ENCODE results near the gene CHP1. TPM values are rescaled to one million over a fixed set of nuclear protein-coding genes. Genes with fewer than 3 reads are reported as not detected.

Gene CHP1
- total RNA-seq, 1 donor from 2014 or later = 124 TPM

DNA sequence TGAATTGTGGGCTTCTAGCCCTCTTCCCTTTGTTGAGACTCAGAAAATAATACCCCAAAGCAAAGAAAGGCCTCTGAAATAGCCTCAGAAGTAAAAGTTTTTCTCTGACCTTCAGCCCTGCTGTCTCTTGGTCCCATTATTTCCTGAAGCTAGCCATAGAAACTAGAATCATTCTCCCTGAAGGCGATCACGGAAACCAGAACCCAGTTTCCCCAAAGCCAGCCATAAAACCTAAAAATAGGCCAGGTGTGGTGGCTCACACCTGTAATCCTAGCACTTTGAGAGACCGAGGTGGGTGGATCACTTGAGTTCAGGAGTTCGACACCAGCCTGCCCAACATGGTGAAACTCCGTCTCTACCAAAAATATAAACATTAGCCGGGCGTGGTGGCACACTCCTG lies 27.7 kb upstream of the CHP1 start:
- Histone ChIP-seq H3K4me1 (no peaks in the 10 kb centered on the region), H3K27me3 (ENCODE audit: low read depth) (peaks cover 16% of the 10 kb centered on the region), H3K4me3 (no peak overlapping the region), H3K36me3 (no peaks in the 10 kb centered on the region), H3K9me3 (replicated peaks) (no peaks in the 10 kb centered on the region), H3K27ac (replicated peaks) (no peak overlapping the region)
- intact Hi-C loops (cut with micrococcal nuclease) = no loop called here
- DNase-seq = no peak
- TF ChIP-seq, protein P1, sequence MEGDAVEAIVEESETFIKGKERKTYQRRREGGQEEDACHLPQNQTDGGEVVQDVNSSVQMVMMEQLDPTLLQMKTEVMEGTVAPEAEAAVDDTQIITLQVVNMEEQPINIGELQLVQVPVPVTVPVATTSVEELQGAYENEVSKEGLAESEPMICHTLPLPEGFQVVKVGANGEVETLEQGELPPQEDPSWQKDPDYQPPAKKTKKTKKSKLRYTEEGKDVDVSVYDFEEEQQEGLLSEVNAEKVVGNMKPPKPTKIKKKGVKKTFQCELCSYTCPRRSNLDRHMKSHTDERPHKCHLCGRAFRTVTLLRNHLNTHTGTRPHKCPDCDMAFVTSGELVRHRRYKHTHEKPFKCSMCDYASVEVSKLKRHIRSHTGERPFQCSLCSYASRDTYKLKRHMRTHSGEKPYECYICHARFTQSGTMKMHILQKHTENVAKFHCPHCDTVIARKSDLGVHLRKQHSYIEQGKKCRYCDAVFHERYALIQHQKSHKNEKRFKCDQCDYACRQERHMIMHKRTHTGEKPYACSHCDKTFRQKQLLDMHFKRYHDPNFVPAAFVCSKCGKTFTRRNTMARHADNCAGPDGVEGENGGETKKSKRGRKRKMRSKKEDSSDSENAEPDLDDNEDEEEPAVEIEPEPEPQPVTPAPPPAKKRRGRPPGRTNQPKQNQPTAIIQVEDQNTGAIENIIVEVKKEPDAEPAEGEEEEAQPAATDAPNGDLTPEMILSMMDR (IDR thresholded peaks at IDR 0.05; ENCODE audit: borderline replicate concordance) = no peak

DNA sequence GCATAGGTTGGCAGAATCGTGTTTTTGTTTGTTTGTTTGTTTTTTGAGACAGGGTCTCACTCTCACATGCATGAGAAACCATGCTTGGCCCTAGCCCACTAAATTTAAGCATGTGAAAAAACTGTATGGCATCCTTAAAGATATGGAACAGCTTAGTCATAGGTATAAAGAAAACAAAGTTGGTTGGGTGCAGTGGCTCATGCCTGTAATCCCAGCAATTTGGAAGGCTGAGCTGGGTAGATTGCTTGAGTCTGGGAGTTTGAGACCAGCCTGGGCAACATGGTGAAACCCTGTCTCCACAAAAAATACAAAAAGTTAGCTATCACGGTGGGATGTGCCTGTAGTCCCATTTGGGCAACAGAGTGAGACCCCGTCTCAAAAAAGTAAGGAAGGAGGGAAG lies 25.8 kb upstream of the CHP1 start:
- H3K27ac ChIP-seq (replicated peaks) = no peak overlapping the region
- H3K4me3 ChIP-seq = no peak overlapping the region
- TF ChIP-seq, protein P1 (IDR thresholded peaks at IDR 0.05; ENCODE audit: borderline replicate concordance) = no peak
- H3K4me1 ChIP-seq = no peaks in the 10 kb centered on the region
- DNase-seq = no peak
- H3K27me3 ChIP-seq (ENCODE audit: low read depth) = peaks cover 16% of the 10 kb centered on the region
- H3K9me3 ChIP-seq (replicated peaks) = no peaks in the 10 kb centered on the region
- intact Hi-C loops (cut with micrococcal nuclease) = no loop called here
- no peaks in the 10 kb centered on the region for H3K36me3 ChIP-seq

DNA sequence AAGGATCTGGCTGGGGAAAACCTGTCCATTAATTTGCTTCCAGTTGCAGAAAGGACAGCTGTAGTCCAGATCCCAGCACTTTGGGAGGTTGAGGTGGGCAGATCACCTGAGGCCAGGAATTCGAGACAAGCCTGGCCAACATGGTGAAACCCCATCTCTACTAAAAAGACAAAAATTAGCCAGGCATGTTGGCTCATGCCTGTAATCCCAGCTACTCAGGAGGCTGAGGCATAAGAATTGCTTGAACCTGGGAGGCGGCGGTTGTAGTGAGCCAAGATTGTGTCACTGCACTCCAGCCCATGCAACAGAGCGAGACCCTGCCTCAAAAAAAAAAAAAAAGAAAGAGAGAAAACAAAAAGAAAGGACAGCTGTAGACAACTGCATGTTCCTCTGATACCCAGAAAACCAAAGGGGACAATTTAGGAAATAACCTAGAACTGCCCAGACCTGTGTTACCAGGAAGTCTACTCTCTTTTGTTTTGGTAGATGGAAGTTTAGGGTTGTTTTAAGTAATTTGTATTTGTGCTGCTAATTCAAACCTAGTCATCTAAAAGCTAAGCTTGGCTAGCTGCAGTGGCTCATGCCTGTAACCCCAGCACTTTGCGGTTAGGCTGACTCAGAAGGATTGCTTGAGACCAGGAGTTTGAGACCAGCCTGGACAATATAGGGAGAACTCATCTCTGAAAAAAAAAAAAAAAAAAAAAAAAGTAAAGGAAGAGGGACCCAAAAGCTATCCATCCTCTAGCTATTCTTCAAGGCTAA lies 23.2 kb upstream of the CHP1 start:
- H3K27me3 ChIP-seq (ENCODE audit: low read depth) = peaks cover 36% of the 10 kb centered on the region
- H3K4me1 ChIP-seq = no peaks in the 10 kb centered on the region
- no peaks in the 10 kb centered on the region for H3K36me3 ChIP-seq
- no peaks in the 10 kb centered on the region for H3K9me3 ChIP-seq (replicated peaks)
- intact Hi-C loops (cut with micrococcal nuclease) = no loop called here
- H3K27ac ChIP-seq (replicated peaks) = no peak overlapping the region
- no peak overlapping the region for H3K4me3 ChIP-seq
- TF ChIP-seq, protein P1 (IDR thresholded peaks at IDR 0.05; ENCODE audit: borderline replicate concordance) = no peak
- no peak for DNase-seq

DNA sequence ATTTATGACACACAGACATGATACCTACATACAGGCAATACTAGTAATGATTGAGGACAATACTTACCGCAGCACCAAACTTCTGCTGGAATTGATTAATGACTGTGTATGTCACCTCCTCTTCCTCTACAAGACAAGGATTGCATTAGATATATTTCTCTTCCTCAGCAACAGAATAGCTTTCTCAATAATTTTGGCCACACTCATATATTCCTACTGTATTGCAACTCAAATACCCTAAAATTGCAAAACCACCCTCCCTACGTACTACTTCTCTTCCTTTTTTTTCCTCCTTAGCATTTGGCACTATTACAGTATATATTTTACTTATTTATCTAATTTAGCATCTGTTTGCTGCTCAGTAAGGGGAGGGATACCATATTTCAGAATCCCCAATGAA lies 15.4 kb upstream of the CHP1 start:
- Histone ChIP-seq H3K36me3 (no peaks in the 10 kb centered on the region), H3K9me3 (replicated peaks) (no peaks in the 10 kb centered on the region), H3K4me3 (no peak overlapping the region), H3K27ac (replicated peaks) (no peak overlapping the region), H3K27me3 (ENCODE audit: low read depth) (peaks cover 67% of the 10 kb centered on the region), H3K4me1 (no peaks in the 10 kb centered on the region)
- TF ChIP-seq, protein P1 (IDR thresholded peaks at IDR 0.05; ENCODE audit: borderline replicate concordance) = no peak
- DNase-seq = no peak
- intact Hi-C loops (cut with micrococcal nuclease) = no loop called here

DNA sequence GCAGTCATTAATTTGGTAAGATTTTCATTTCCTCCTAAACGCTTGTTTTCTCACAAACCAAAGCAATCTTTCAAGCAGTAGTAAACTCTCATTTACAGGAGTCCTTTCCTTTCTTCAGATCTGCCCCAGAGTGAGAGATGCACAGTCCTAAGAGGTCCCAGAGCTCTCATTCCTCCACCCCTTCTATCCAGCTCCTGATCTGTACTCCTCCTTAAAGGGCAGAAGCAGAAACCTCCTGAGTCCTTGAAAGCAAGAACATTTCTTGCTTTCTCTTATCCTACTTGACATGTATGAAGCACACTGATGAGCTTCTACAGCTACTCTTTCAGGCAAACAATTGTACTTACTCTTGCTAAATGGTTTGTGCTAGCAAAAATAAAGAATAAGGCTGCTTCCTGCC lies 12.2 kb upstream of the CHP1 start:
- DNase-seq = no peak
- Histone ChIP-seq H3K4me1 (no peaks in the 10 kb centered on the region), H3K27me3 (ENCODE audit: low read depth) (peaks cover 58% of the 10 kb centered on the region), H3K9me3 (replicated peaks) (no peaks in the 10 kb centered on the region), H3K27ac (replicated peaks) (no peak overlapping the region), H3K36me3 (no peaks in the 10 kb centered on the region), H3K4me3 (no peak overlapping the region)
- TF ChIP-seq, protein P1 (IDR thresholded peaks at IDR 0.05; ENCODE audit: borderline replicate concordance) = no peak
- intact Hi-C loops (cut with micrococcal nuclease) = no loop called here
